Activated T-helper 17 cell treated with anti-CD3 and anti-CD28 coated beads, Interleukin-2, amount 50 U/mL, for 72 hours (primary cell): ENCODE measurements around the gene WDCP. TPM values are rescaled to one million over a fixed set of nuclear protein-coding genes. Genes with fewer than 3 reads are reported as not detected.

Experiments used
- ATAC-seq: fragments of 150-1000 bp; cut with Tn5 transposase; replicated peaks from 2 replicates; pipeline ENCODE4 v1.10.0; 2021; ENCODE audit warnings: mild to moderate bottlenecking, moderate library complexity
- H3K27ac Mint-ChIP-seq: one replicate; pipeline ENCODE4 v1.8.0; 2022; ENCODE audit warnings: mixed read lengths
- H3K27me3 Mint-ChIP-seq: one replicate; pipeline ENCODE4 v1.8.0; 2022; ENCODE audit warnings: mixed read lengths
- H3K36me3 Mint-ChIP-seq: one replicate; pipeline ENCODE4 v1.8.0; 2022; ENCODE audit warnings: low read depth, mild to moderate bottlenecking, mixed read lengths
- H3K4me1 Mint-ChIP-seq: one replicate; pipeline ENCODE4 v1.8.0; 2022; ENCODE audit warnings: mixed read lengths
- H3K4me3 Mint-ChIP-seq: one replicate; pipeline ENCODE4 v1.8.0; 2022; ENCODE audit warnings: mild to moderate bottlenecking, mixed read lengths
- H3K9me3 Mint-ChIP-seq: one replicate; pipeline ENCODE4 v1.8.0; 2022; ENCODE audit warnings: mixed read lengths
- total RNA-seq, 2 donors: library from RNA; stranded (reverse); gene quantifications; one replicate each; pipeline ENCODE4 v1.2.3, GENCODE V29; 2022

The WDCP gene
- total RNA-seq, 2 donors from 2014 or later, result 19.0 to 25.0 TPM

DNA sequence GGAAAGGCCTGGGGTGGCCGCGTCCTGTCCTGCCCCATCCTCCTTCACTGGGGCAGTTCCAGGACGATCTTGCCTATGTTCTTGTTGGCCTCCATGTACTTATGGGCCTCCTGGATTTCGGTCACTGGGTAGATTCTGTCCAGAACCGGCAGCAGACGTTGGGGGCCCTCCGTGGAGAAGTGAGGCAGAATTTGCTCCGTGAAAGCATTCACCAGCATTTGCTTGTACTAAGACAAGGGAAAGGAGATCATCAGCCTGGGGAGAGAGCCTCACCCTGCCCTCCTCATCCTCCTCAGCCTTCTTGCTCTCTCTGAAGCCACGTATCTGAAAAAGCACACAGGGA is 30.3 kb upstream of the WDCP start:
- no peak for ATAC-seq
- H3K4me1 Mint-ChIP-seq, result peaks cover 22% of the 10 kb centered on the region
- peak overlapping the region; percentile 86 for H3K4me3 Mint-ChIP-seq
- H3K9me3 Mint-ChIP-seq, result no peaks in the 10 kb centered on the region
- H3K27ac Mint-ChIP-seq, result peak overlapping the region; percentile 83
- peaks cover 47% of the 10 kb centered on the region for H3K36me3 Mint-ChIP-seq
- H3K27me3 Mint-ChIP-seq, result no peaks in the 10 kb centered on the region

GRCh38 chr2:24076849-24077534 is 29.8 kb upstream of the WDCP start:
- Mint-ChIP-seq H3K4me3 (peak overlapping the region; percentile 86), H3K27ac (peak overlapping the region; percentile 83), H3K27me3 (no peaks in the 10 kb centered on the region), H3K36me3 (peaks cover 47% of the 10 kb centered on the region), H3K4me1 (peaks cover 28% of the 10 kb centered on the region), H3K9me3 (no peaks in the 10 kb centered on the region)
- ATAC-seq, result peak; percentile 28

DNA sequence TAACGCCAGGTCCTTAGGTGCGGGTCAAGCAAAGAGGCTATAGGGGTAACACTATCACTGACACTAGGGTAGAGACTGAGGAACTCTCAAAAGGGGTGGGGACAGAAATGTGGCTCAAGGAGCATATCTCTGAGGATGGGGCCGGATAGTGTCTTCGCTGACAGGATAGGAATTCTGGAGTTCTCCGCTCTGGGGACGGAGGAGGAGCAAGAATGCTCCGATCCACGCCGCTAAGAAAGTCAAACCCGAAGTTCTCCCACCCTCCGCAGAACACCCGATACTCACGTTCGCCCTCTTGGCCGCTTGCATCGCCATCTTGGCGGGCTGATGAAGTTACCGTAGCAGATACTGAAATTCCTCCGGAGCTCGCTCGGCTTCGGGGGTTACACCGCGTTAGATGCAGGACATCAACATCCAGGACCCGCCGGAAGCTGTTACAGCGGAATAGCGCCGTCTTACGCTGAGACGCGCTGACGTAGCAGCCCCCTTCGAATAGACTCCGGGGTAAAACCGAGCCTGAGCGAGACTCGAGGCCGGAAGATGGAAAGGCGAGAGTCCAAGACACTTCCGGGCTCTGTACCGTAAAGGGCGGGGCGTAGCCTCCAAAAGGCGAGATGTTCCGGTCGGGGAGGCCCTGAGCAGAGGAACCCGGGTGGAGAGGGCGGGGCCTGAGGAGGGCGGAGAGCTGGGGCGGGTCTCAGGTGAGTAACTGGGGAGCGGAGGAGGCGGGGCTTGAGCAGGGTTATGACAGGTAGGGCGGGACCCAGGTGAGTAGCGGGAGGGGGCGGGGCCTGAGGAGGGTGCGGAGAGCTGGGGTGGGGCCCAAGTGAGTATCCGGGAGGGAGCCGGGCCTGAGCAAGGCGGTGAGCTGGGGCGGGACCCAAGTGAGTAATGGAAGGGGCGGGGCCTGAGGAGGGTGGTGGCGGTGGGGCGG is 29.0 kb upstream of the WDCP start, which contains the start of gene SF3B6:
SF3B6 (minus strand) TSS at position 412 of the 934 bp plus-strand sequence; CDS start at position 315, 97 bp downstream.
- H3K27me3 Mint-ChIP-seq, result no peaks in the 10 kb centered on the region
- H3K4me3 Mint-ChIP-seq, result peak within 1 kb of the TSS; percentile 86
- peaks cover 47% of the 10 kb centered on the region for H3K36me3 Mint-ChIP-seq

GRCh38 chr2:24075259-24075658 is 28.1 kb upstream of the WDCP start:
- H3K9me3 Mint-ChIP-seq, result no peaks in the 10 kb centered on the region
- H3K27me3 Mint-ChIP-seq, result no peaks in the 10 kb centered on the region
- H3K27ac Mint-ChIP-seq, result peak overlapping the region; percentile 83
- peak overlapping the region; percentile 86 for H3K4me3 Mint-ChIP-seq
- peaks cover 28% of the 10 kb centered on the region for H3K4me1 Mint-ChIP-seq
- ATAC-seq, result no peak
- peaks cover 50% of the 10 kb centered on the region for H3K36me3 Mint-ChIP-seq

More for the DNA sequence above, 29.0 kb upstream of the WDCP start, which contains the start of gene SF3B6:
- H3K4me1 Mint-ChIP-seq, result peaks cover 28% of the 10 kb centered on the region
- no peaks in the 10 kb centered on the region for H3K9me3 Mint-ChIP-seq
- ATAC-seq, result peak; percentile 92
- peak within 1 kb of the TSS; percentile 83 for H3K27ac Mint-ChIP-seq

DNA sequence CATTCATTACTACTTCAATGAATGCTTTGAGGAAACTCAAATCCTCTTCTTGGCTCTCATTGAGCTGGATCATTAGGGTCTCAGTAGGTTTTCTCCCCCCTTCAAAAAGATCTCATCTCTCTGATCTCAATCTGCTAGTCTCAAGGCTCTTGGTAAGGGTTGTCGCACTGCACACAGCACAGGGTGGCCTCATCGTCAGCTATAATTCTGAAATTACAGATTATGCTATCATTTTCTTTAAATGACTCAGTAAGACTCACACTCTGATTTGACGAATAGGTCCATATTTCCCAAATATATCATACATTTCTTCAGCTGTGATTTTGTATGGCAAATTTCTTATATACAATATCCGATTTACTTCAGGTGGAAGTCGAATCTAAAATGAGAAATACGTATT is 26.6 kb upstream of the WDCP start:
- peaks cover 28% of the 10 kb centered on the region for H3K4me1 Mint-ChIP-seq
- peak overlapping the region; percentile 83 for H3K27ac Mint-ChIP-seq

GRCh38 chr2:24072259-24072658 is 25.1 kb upstream of the WDCP start:
- no peak overlapping the region for H3K27ac Mint-ChIP-seq
- no peaks in the 10 kb centered on the region for H3K27me3 Mint-ChIP-seq
- H3K36me3 Mint-ChIP-seq, result peaks cover 80% of the 10 kb centered on the region
- H3K9me3 Mint-ChIP-seq, result no peaks in the 10 kb centered on the region
- peaks cover 28% of the 10 kb centered on the region for H3K4me1 Mint-ChIP-seq
- no peak for ATAC-seq
- no peak overlapping the region for H3K4me3 Mint-ChIP-seq

More for the DNA sequence above, 26.6 kb upstream of the WDCP start:
- H3K36me3 Mint-ChIP-seq, result peaks cover 64% of the 10 kb centered on the region
- no peaks in the 10 kb centered on the region for H3K27me3 Mint-ChIP-seq
- H3K9me3 Mint-ChIP-seq, result no peaks in the 10 kb centered on the region
- peak overlapping the region; percentile 86 for H3K4me3 Mint-ChIP-seq
- no peak for ATAC-seq

- Mint-ChIP-seq H3K27me3 (no peaks in the 10 kb centered on the region), H3K4me3 (no peak overlapping the region), H3K36me3 (peaks cover 40% of the 10 kb centered on the region), H3K27ac (no peak overlapping the region), H3K4me1 (peaks cover 3% of the 10 kb centered on the region), H3K9me3 (no peaks in the 10 kb centered on the region)
- peak; percentile 81 for ATAC-seq
Measured at GRCh38 chr2:24065341-24065740, 18.1 kb upstream of the WDCP start.

DNA sequence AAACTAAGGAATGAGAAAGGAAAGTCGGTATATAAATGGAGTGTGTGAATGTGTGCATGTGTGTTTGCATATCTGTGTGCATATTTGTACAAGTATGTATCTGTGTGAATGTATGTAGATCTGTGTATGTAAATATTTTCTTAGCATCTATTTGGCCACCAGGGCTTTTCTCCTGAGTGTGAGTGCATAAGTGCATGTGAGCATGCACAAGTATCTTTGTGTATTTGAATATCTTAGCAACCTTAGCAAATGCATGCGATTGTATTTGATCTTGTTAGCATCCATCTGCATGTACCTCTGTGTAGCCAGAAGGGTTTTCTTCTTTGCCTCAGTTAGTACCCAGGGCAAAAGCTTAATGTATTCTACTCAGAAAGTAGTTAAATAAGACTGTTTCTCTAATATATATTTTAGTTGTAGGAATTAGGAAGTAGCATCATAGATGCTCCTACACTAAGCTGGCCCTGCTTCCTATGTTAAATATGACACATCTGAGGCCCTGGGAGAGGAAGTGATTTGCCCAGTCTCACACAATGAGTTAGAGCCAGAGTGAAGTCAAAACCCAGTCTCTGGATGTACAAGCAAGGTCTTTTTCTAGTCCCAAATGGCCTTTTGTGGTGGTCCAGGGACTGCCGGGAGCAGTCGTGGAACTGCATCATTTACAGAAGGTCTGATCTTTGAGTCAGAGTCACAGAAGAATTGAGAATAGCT is 11.5 kb upstream of the WDCP start:
- Mint-ChIP-seq H3K4me1 (peaks cover 3% of the 10 kb centered on the region), H3K27ac (no peak overlapping the region), H3K9me3 (no peaks in the 10 kb centered on the region), H3K27me3 (no peaks in the 10 kb centered on the region), H3K4me3 (no peak overlapping the region), H3K36me3 (no peaks in the 10 kb centered on the region)
- ATAC-seq, result no peak

- H3K4me1 Mint-ChIP-seq, result peaks cover 3% of the 10 kb centered on the region
- no peaks in the 10 kb centered on the region for H3K36me3 Mint-ChIP-seq
- H3K4me3 Mint-ChIP-seq, result no peak overlapping the region
- H3K27ac Mint-ChIP-seq, result no peak overlapping the region
- H3K9me3 Mint-ChIP-seq, result no peaks in the 10 kb centered on the region
- ATAC-seq, result no peak
- H3K27me3 Mint-ChIP-seq, result no peaks in the 10 kb centered on the region
Measured at GRCh38 chr2:24055750-24056149, 8.6 kb upstream of the WDCP start.

DNA sequence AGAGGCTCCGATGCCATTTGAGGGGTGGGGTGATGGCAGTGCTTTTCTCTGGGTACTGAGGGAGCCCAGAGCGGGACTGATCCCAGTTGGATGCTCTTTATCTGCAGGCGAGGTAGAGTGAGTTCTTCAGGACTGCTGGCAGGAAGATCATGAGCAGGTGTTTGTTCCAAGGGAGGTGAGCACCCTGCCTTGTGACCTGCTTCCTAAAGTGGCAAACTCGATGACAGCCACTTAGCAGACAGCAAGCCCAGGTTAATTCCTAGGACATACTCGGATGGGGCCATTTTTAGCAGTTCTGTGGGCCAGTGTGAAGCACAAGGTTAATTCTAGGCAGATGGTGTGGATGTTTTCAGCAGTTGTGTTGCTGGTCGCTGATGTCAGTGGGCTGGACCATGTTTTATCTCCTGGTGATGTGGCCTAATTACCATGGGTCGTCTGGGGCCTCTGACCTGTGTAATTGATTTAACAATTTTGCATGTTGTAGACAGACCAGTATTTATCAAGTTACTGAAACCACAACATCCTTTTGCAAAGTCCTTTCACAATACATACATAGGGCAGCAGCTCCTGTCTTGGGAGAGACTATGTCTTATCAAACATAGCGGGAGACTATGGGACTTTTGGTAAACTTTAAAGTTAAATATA is 7.3 kb upstream of the WDCP start:
- no peak overlapping the region for H3K27ac Mint-ChIP-seq
- no peaks in the 10 kb centered on the region for H3K27me3 Mint-ChIP-seq
- no peaks in the 10 kb centered on the region for H3K36me3 Mint-ChIP-seq

GRCh38 chr2:24052951-24053350 is 5.8 kb upstream of the WDCP start:
- no peak overlapping the region for H3K4me3 Mint-ChIP-seq
- H3K36me3 Mint-ChIP-seq, result no peaks in the 10 kb centered on the region
- no peak overlapping the region for H3K27ac Mint-ChIP-seq
- H3K27me3 Mint-ChIP-seq, result no peaks in the 10 kb centered on the region
- no peak for ATAC-seq
- no peaks in the 10 kb centered on the region for H3K9me3 Mint-ChIP-seq
- H3K4me1 Mint-ChIP-seq, result no peaks in the 10 kb centered on the region

More for the DNA sequence above, 7.3 kb upstream of the WDCP start:
- no peaks in the 10 kb centered on the region for H3K9me3 Mint-ChIP-seq
- no peaks in the 10 kb centered on the region for H3K4me1 Mint-ChIP-seq
- H3K4me3 Mint-ChIP-seq, result no peak overlapping the region
- ATAC-seq, result no peak

DNA sequence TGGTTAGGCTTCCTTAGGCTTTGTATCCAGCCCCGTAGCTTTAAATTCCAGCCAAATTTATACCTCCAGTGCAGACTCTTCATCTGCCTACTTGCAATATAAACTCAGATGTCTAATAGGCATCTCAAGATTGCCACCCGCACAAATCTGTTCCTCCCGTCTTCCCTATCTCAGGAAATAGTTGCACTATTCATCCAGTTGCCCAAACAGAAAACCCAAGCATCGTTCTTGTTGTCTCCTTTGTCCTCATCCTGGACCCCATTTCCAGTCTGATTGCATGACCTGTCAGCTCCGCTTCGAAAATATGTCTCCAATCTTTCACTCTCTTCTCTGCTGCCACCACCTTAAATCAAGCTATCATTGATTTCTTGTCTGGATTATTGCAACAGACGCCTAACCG is 4.6 kb upstream of the WDCP start:
- Mint-ChIP-seq H3K9me3 (no peaks in the 10 kb centered on the region), H3K27ac (no peak overlapping the region), H3K36me3 (peaks cover 7% of the 10 kb centered on the region), H3K27me3 (no peaks in the 10 kb centered on the region), H3K4me3 (no peak overlapping the region), H3K4me1 (peaks cover 8% of the 10 kb centered on the region)
- ATAC-seq, result no peak

- H3K4me1 Mint-ChIP-seq, result peaks cover 8% of the 10 kb centered on the region
- peaks cover 7% of the 10 kb centered on the region for H3K36me3 Mint-ChIP-seq
- H3K27ac Mint-ChIP-seq, result no peak overlapping the region
- H3K9me3 Mint-ChIP-seq, result no peaks in the 10 kb centered on the region
- H3K27me3 Mint-ChIP-seq, result no peaks in the 10 kb centered on the region
- no peak overlapping the region for H3K4me3 Mint-ChIP-seq
- no peak for ATAC-seq
Measured at GRCh38 chr2:24050041-24050979, 3.1 kb upstream of the WDCP start.
